Ovary (tissue), 3 donors: ENCODE measurements around the gene VTN.

ENCODE experiments used
- EP300 ChIP-seq: sonication (generic); formaldehyde crosslinking; IDR thresholded peaks from one replicate; pipeline ENCODE4 v1.6.1; 2017; ENCODE audit warnings: antibody characterized with exemption
- POLR2A ChIP-seq: fragments of 450-650 bp; IDR thresholded peaks from one replicate; pipeline ENCODE4 v1.6.1; 2017; ENCODE audit warnings: antibody characterized with exemption, mild to moderate bottlenecking, moderate library complexity
- TF ChIP-seq, protein P1 (sequence below), 3 donors: fragments of 450-650 bp in 2 of 3; fragments of 200-600 bp in 1 of 3; IDR thresholded peaks; one replicate each; pipeline versions ENCODE4 v1.5.1 to v1.8.0; 2016 to 2022; ENCODE audit warnings: antibody characterized with exemption in 3 of 3, mild to moderate bottlenecking in 1 of 3
- donor health status: DM: no; HTN: no; CAD: no.

DNA sequence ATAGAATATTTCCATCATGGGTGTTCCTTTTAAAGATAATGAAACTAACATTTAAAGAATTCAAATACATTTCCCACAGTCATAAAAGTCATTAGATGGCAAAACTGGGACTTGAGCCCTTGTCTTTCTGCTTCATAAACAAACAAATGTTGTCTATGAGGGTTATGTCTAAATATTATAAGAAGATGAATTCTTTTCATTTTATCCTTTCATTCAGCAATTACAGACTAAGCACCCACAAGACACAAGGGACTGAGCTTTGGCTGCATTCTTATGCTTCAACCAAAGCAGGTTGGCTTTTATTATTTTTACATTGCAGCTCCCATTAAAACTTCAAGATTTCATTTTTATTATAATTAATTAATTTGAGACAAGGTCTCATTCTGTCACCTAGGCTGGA lies 16.3 kb upstream of the VTN start:
- TF ChIP-seq, protein P1, sequence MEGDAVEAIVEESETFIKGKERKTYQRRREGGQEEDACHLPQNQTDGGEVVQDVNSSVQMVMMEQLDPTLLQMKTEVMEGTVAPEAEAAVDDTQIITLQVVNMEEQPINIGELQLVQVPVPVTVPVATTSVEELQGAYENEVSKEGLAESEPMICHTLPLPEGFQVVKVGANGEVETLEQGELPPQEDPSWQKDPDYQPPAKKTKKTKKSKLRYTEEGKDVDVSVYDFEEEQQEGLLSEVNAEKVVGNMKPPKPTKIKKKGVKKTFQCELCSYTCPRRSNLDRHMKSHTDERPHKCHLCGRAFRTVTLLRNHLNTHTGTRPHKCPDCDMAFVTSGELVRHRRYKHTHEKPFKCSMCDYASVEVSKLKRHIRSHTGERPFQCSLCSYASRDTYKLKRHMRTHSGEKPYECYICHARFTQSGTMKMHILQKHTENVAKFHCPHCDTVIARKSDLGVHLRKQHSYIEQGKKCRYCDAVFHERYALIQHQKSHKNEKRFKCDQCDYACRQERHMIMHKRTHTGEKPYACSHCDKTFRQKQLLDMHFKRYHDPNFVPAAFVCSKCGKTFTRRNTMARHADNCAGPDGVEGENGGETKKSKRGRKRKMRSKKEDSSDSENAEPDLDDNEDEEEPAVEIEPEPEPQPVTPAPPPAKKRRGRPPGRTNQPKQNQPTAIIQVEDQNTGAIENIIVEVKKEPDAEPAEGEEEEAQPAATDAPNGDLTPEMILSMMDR (IDR thresholded peaks at IDR 0.05): no peak
- TF ChIP-seq POLR2A (no peak), EP300 (no peak)
